ENCODE measurements around the gene EPB41L4A. TPM values are rescaled to one million over a fixed set of nuclear protein-coding genes. Genes with fewer than 3 reads are reported as not detected.

Gene EPB41L4A
- total and polyA plus RNA-seq, 9 donors, result 2.7 to 12.3 (median 7.9) TPM

- Histone ChIP-seq H3K36me3 (no peaks in the 10 kb centered on the region), H3K27ac (no peak overlapping the region), H3K9me3 (no peaks in the 10 kb centered on the region), H3K4me1 (ENCODE audit: insufficient read depth) (no peaks in the 10 kb centered on the region), H3K27me3 (no peaks in the 10 kb centered on the region), H3K4me3 (no peak overlapping the region)
- TF ChIP-seq, protein P1, sequence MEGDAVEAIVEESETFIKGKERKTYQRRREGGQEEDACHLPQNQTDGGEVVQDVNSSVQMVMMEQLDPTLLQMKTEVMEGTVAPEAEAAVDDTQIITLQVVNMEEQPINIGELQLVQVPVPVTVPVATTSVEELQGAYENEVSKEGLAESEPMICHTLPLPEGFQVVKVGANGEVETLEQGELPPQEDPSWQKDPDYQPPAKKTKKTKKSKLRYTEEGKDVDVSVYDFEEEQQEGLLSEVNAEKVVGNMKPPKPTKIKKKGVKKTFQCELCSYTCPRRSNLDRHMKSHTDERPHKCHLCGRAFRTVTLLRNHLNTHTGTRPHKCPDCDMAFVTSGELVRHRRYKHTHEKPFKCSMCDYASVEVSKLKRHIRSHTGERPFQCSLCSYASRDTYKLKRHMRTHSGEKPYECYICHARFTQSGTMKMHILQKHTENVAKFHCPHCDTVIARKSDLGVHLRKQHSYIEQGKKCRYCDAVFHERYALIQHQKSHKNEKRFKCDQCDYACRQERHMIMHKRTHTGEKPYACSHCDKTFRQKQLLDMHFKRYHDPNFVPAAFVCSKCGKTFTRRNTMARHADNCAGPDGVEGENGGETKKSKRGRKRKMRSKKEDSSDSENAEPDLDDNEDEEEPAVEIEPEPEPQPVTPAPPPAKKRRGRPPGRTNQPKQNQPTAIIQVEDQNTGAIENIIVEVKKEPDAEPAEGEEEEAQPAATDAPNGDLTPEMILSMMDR (IDR thresholded peaks at IDR 0.05), result no peak
- no peak for TF ChIP-seq POLR2A (IDR thresholded peaks at IDR 0.05)
- TF ChIP-seq EP300 (IDR thresholded peaks at IDR 0.05), result no peak
- 82 to 88% (median 86%) methylated on average over 4 of the region's 4 CpGs for WGBS, 3 donors
- no peak for DNase-seq
- intact Hi-C loops (cut with DNase I), result no loop called here
Observed at GRCh38 chr5:112276991-112277390, 142.1 kb downstream of the EPB41L4A start.

- Histone ChIP-seq H3K27ac (no peak overlapping the region), H3K4me3 (no peak overlapping the region), H3K27me3 (no peaks in the 10 kb centered on the region), H3K9me3 (no peaks in the 10 kb centered on the region), H3K36me3 (no peaks in the 10 kb centered on the region), H3K4me1 (ENCODE audit: insufficient read depth) (peaks cover 1% of the 10 kb centered on the region)
- DNase-seq, result no peak
- intact Hi-C loops (cut with DNase I), result no loop called here
- WGBS, 3 donors, result 85 to 92% (median 91%) methylated on average over 1 of the region's 1 CpG
- TF ChIP-seq POLR2A (IDR thresholded peaks at IDR 0.05) (no peak), EP300 (IDR thresholded peaks at IDR 0.05) (no peak)
- TF ChIP-seq, protein P1 (IDR thresholded peaks at IDR 0.05), result no peak
Observed at GRCh38 chr5:112275671-112276070, 143.4 kb downstream of the EPB41L4A start.

- no peak for TF ChIP-seq POLR2A (IDR thresholded peaks at IDR 0.05)
- TF ChIP-seq, protein P1 (IDR thresholded peaks at IDR 0.05), result no peak
- TF ChIP-seq EP300 (IDR thresholded peaks at IDR 0.05), result no peak
- WGBS, 3 donors, result 38 to 54% (median 42%) methylated on average over 4 of the region's 4 CpGs
- Histone ChIP-seq H3K27me3 (no peaks in the 10 kb centered on the region), H3K4me1 (ENCODE audit: insufficient read depth) (peaks cover 3% of the 10 kb centered on the region), H3K36me3 (no peaks in the 10 kb centered on the region), H3K27ac (no peak overlapping the region), H3K4me3 (no peak overlapping the region), H3K9me3 (no peaks in the 10 kb centered on the region)
- intact Hi-C loops (cut with DNase I), result no loop called here
- no peak for DNase-seq
Observed at GRCh38 chr5:112270299-112271293, 148.5 kb downstream of the EPB41L4A start.

DNA sequence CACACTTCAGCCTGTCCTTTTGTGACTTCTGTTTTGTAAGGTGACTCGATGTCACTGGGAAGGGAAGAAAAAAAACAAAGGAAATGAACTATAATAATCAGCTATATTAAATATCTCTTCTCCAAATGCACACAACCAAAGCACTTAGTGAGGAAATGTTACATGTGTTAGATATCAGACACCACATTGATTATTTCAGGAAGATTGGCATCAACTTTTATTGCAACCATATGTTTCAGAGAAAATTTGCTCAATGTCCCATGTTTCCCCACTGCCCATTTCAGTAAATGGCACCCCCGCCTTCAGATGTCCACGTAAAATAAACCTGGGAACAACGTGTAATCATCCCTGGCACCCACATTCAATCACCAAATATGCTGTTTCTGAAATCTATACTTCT is 151.8 kb downstream of the EPB41L4A start:
- intact Hi-C loops (cut with DNase I), result no loop called here
- peaks cover 3% of the 10 kb centered on the region for H3K4me1 ChIP-seq (ENCODE audit: insufficient read depth)
- 88 to 93% (median 89%) methylated on average over 4 of the region's 4 CpGs for WGBS, 3 donors
- H3K4me3 ChIP-seq, result no peak overlapping the region
- H3K9me3 ChIP-seq, result no peaks in the 10 kb centered on the region
- DNase-seq, result no peak
- no peaks in the 10 kb centered on the region for H3K27me3 ChIP-seq
- TF ChIP-seq POLR2A (IDR thresholded peaks at IDR 0.05), result no peak
- TF ChIP-seq EP300 (IDR thresholded peaks at IDR 0.05), result no peak
- TF ChIP-seq, protein P1 (IDR thresholded peaks at IDR 0.05), result no peak
- H3K36me3 ChIP-seq, result no peaks in the 10 kb centered on the region
- H3K27ac ChIP-seq, result no peak overlapping the region

Measured in ovary (tissue), 9 donors.